ENCODE results near the gene ATP5F1D.
"Not testable (repeated sequence)": the region's sequence is repeated elsewhere in the genome, so short reads cannot be mapped to it uniquely, and the experiment has no call there.

The ATP5F1D gene

DNA sequence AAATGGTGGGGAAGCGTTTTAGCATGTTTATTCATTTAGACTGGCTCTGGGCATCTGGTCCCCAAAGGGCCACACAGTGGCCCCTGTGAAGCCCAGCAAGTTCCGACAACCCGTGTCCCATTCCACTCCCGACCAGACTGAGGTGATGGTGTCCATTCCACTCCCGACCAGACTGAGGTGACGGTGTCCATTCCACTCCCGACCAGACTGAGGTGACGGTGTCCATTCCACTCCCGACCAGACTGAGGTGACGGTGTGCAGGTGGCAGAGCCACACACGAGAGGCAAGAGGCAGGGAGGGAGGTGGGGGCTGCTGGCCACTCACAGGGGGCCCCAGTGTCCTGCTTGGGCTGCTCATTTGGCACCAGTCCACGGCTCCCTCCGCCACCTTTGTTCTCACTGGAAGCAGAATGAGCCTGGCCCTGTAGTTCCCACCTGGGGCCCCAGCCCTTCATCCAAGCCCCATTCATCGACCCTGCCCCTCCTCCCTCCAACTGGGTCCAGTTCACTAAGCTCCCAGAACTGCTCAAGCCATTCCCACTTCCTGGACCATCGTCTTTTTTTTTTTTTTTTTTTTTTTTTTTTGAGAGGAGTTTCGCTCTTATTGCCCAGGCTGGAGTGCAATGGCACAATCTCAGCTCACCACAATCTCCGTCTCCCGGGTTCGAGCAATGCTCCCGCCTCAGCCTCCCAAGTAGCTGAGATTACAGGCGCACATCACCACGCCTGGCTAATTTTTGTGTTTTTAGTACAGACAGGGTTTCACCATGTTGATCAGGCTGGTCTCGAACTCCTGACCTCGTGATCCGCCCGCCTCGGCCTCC, 4.9 kb downstream of the ATP5F1D start:
- DNase-seq (ENCODE audit: low read depth, low spot score) = not testable (repeated sequence)

DNA sequence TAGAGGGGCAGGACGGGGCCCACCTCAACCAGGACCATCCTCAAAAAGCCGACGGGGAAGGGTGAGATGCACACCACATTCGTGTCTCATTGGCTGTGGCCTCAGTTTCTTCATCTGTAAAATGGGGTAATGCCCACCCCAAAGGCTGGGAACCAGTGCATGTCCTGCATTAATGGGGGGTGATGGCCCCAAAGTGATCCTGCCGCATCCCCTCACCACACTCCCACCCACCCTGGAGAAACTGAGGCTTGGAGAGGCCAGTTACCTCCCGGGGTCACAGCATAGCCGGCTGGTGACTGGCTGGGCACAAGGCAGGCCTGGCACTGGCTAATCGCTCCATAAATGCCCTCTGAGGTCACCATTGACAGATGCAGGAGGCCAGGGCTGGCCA, 6.2 kb downstream of the ATP5F1D start:
- no peak for DNase-seq (ENCODE audit: low read depth, low spot score)

DNA sequence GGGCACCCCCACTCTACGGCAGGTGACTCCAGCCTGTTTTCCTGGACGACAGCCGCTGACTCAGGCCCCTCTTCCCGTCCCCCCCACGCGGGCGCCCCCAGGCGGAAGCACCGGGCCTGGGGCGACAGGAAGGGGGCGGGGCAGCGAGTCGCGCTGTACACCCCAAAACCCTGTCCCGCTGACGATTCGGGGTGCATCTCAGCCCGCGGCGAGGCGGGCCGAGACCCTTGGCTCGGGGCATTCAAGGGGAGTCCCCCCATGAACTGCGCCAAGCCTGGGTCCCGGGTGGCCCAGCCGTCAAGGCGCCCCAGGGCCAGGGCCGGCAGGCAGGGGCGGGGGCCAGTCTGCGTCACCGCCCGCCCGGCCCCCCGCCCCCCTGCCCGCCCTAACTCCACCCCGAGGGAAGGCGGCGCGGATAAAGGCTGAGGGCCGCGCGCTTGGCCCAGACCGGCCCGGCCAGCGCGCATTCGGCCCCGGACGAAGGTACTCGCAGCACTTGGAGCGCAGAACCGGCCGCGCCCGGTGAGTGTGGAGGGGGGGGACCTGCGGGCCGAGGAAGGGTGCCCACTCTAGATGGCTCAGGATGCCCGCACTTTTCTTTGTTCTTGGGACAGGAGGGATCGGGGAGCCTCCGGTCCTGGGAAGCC, 6.7 kb downstream of the ATP5F1D start, which contains the start of gene MIDN:
TSS of gene MIDN (plus strand) at position 445 of the 647 bp plus-strand sequence. CDS start 1,714 bp downstream, outside the sequence.
- DNase-seq (ENCODE audit: low read depth, low spot score) = peak; percentile 48

DNA sequence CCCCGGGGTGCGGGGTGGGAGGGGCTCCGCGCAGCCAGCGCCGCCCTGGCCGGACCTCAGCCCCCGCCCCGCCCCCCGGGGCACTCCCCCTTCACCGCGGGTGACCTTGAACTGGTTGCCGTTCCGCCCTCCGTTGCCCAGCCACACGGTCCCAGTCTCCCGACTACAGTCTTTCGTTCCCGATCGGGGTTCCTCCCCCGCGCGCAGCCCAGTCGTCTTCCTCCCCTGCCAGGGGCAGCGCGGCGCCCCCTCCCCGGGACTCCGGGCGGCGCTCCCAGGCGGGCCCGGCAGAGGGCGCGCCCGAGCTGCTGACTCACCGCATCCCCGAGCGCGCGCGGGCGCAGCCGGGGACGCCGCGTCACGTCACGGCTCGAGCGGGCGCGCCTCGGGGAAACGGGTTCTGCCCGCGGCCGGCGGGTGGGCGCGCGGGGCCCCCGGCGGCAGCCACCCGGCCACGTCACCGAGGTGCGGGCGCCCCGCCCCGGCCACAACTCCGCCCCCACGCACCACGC, 7.3 kb downstream of the ATP5F1D start:
- DNase-seq (ENCODE audit: low read depth, low spot score) = peak; percentile 80

DNA sequence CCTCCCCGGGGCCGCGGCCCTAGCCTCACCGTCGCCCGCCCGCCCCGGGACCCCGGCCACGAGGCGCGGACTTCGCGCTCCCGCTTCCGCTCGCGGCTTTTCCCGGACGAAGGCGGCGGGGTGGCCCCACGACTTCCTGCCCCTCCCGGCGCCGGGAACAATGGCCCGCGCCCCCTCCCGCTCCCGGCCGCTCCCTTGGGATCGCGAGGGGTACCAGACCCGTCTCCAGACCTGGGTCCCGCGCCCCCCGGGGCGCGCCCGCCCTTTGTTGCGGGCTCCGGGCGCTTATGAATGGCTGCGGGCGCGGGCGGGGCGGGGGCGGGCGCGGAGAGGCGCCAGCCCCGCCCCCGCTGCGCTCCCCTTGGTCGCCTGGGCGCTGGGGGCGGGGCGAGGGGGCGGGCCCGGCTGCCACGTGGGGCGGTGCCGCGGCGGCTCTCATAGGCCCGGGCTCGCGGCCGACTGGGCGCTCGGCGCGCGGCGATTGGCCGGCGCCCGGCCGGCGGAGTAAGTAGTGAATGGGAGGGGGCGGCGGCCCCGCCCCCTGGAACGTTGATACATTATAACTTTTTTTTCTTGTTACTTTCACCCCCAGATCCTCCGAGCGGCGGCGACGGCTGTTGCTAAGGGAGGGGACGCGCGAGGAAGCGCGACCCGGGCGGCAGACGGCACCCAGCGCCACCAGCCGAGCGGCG, 7.9 kb downstream of the ATP5F1D start:
- peak; percentile 94 for DNase-seq (ENCODE audit: low read depth, low spot score)

DNA sequence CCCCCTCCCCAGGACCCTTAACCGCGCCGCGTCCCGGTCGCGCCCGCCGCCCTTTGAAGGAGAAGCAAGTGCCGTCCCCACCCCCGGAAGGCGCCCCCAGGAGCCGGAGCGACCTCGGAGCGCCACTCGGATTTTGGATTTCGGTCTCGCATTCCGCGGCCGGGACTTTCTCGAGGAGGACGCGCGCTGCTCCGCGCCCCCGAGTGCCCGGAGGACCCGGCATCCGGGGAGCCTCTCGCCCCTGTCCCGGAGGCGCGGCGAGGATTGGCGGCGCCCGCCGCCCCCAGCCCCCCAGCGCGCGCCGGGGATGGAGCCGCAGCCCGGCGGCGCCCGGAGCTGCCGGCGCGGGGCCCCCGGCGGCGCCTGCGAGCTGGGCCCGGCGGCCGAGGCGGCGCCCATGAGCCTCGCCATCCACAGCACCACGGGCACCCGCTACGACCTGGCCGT, 8.5 kb downstream of the ATP5F1D start:
- no peak for DNase-seq (ENCODE audit: low read depth, low spot score)

DNA sequence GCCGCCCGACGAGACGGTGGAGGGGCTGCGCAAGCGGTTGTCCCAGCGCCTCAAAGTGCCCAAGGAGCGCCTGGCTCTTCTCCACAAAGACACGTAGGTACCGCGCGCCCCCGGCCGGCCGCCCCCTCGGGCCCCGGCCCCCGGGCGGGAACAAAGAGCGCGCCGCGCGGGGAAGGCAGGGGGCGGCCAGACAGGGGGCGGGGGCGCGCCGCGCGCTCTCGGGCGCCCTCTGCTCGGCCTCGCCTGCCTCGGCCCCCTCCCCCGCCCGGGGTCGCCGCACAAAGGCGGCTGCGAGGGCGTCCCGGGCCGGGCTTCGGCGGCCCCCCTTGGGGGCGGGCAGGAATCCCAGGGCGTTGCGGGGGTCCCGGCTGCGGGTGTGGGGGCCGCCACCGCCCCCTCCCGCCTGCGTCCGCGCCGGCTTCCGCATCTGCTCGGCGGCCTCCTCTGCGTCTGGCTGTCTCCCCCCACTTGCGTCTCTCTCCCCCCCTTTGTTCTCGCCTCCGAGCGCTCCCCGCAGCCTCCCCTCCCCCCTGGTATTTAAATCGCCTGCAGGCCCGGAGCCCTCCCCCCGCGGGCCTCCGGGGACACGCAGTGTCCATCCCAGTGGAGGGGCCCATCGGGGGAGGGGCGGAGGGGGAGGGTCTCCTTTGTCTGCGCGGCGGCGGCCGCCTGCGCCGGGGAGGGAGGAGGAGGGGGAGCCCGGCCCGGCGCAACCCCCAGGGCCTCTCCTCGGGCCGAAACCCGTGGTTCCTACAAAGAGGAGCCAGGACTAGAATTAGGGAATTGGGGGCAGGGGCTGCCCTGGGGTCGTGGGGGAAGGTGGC, 9.1 kb downstream of the ATP5F1D start:
- no peak for DNase-seq (ENCODE audit: low read depth, low spot score)

DNA sequence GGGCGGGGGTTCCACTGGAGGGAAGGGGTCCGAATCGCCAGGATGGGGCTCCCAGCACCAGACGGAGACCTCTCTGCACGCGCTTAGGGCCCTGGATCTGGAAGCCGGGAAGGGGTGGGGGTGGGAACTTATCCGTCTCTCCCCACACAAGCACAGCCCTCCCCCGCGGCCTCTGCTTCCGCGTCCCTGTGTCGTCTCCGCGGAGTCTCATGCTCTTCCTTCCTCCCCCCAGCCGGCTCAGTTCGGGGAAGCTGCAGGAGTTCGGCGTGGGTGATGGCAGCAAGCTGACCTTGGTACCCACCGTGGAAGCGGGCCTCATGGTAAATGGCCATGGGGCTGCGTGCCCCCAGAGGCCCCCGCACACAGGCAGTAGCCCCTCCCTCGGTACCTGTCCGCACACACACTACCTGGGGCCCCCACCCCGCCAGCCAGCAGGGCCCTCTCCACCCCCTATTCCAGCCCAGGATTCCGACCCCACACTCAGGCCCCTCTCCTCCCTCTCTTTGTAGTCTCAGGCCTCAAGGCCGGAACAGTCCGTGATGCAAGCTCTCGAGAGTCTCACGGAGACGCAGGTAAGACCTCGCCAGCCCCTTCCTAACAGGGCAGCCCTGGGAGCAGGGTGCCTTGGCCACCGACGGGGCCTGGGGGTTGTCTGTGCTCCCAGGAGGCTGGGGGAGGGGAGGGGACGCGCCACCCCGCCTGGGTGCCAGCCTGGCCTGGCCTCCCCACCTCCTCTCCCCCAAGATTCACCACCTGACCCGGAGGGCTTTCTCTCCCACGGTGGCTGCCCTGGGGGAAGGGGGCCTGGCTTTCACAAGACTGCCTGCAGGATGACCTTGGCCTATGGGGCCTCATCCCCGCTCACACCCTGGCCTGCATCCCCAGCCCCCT, 10.0 kb downstream of the ATP5F1D start:
- no peak for DNase-seq (ENCODE audit: low read depth, low spot score)

DNA sequence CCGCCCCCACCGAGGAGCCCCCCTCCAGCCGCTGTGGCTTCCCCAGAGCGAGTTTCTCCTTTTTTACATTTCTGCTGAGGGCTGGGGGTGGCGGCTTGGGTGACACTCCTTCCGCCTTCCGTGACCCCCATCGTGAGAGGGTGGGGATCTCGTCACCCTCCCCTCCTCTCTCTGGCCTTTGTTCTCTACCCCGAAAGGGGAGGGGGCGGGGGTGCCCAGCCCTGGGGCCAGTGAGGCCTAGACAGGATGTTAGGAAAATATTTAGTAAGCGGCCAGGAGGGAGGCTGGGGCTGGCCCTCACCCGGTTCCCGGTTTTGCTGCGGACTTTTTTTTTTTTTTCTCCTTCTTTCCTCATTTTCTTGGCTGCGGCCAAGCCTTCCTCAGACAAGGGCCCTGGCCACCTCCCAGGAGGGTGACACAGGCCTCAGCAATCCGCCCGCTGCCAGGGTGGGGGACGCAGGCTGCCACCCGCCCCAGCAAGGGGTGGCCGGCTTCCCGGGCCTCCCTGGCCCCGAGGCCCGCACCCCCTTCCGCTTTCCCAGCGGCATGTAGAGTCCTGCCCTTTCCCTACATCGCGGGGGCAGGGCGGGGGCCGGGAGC, 10.8 kb downstream of the ATP5F1D start:
- DNase-seq (ENCODE audit: low read depth, low spot score) = no peak

DNA sequence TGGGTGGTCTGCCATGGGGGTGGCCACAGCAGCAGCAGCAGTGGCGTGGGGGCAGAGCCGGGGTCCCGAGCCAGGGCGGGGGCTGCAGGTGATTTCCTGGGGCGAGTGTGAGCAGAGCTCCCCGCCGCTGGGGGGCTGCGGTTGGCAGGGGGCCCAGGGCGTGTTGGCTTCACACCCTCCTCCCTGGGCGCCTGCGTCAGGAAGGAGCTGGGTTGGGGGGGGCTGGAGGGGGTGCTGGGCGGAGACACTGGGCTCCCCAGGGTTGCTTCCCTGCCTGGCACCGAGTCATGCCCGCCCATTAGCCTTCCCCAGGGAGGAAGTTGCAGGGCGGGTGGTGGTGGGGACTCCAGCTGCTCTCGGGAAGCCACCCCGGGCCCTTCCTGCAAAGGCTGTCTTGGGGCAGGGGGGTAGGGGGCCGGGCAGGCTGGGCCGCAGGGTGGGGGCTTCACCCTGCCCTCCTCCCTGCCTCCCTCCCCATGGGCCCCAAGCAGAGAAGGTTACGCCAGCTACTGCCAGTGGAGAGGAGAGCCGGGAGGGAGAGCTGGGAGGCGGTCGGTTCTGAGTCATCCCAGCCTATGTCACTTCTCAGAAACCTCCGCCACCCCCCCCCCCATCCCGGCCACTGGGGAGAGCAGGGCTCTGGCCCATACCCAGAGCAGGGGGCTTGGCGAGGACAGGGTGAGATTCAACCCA, 11.4 kb downstream of the ATP5F1D start:
- peak; percentile 73 for DNase-seq (ENCODE audit: low read depth, low spot score)

DNA sequence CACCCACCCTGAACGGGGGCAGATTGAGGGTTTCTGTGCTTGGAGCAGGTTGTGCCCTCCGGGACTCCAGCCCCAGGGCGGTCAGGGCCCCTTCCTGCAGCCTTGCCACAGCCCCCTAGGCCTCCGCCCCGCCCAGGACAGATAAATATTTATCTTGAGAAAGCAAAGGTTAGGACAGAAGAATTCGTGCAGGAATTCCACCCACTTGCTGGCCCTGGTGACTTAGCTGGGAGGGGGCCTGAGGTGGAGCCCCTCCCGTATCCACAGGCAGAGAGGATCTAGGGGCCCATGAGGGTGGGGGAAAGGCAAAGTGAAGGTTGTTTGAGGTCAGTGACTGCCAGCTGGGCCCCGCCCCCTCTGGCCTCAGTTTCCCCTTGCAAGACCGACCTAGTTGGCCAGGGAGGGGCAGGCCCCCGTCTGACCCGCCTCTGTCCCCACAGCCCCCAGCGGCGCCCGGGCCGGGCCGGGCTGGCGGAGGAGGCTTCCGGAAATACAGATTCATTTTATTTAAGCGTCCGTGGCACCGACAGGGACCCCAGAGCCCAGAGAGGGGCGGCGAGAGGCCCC, 12.0 kb downstream of the ATP5F1D start:
- DNase-seq (ENCODE audit: low read depth, low spot score) = no peak

DNA sequence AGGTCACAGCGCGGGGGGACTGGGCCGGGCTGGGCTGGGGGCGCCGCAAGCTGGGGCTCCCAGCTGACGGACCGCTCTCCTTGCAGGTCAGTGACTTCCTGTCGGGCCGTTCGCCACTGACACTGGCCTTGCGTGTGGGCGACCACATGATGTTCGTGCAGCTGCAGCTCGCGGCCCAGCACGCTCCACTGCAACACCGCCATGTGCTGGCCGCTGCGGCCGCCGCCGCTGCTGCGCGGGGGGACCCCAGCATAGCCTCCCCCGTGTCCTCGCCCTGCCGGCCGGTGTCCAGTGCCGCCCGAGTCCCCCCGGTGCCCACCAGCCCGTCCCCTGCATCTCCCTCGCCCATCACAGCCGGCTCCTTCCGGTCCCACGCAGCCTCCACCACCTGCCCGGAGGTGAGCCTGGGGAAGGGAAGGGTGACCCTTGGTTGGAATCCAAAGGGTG, 12.6 kb downstream of the ATP5F1D start:
- no peak for DNase-seq (ENCODE audit: low read depth, low spot score)

DNA sequence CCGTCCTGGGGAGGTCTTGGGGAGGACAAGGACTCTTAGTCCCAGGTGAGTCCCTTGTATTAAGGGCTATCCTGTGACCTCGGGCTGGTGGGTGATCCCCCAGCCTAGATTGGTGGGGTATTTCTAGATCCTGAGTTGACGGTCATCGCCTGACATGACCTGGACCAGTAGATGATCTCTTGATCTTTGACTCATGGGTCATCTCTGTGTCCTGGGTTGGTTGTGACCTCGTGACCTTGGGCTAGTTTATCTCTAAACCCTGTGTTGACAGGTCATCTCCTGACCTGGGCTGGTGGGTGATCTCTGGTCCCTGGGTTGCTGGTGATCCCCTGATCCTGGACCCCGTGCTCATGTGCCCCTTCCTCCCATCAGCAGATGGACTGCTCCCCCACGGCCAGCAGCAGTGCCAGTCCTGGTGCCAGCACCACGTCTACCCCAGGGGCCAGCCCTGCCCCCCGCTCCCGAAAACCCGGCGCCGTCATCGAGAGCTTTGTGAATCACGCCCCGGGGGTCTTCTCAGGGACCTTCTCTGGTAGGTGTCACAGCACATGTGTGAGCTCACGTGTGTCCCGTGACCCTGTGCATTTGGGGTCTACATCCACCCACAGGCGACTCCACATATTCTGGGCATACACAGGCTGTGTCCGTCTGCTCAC, 13.1 kb downstream of the ATP5F1D start:
- DNase-seq (ENCODE audit: low read depth, low spot score) = no peak

DNA sequence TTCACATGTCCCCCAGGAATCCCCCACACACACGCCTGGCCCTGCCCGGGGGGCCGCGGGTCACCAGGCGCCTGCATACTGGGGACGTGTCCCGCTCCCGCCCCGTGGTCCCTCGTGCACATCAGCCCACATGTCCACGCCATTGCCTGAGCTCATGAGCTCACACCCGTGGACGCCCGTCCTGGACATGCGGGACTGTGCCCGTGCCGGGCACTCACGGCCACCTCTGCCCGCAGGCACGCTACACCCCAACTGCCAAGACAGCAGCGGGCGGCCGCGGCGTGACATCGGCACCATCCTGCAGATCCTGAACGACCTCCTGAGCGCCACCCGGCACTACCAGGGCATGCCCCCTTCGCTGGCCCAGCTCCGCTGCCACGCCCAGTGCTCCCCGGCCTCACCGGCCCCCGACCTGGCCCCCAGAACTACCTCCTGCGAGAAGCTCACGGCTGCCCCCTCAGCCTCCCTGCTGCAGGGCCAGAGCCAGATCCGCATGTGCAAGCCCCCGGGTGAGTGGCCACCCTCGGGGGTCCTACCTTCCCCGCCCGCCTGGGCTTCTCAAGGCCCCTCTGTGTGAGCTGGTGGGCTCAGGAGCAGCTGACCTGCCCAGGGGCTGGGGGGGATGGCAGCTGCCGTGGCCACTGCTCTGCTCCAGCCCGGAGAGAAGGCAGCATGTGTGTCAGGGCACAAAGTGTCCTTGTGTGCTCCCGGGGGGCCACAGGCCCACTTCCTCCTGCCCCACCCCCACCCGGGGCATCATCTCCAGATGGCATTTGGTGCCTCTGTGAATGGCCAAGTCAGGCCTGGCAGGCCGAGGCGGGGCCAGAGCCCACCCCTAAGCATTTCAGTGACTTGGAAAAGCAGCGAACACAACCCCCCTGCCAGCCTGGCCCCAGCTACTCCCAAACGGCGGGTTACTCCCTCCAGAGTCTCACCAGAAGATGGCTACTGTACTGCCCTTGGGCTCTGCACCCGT, 13.9 kb downstream of the ATP5F1D start:
- DNase-seq (ENCODE audit: low read depth, low spot score) = no peak

DNA sequence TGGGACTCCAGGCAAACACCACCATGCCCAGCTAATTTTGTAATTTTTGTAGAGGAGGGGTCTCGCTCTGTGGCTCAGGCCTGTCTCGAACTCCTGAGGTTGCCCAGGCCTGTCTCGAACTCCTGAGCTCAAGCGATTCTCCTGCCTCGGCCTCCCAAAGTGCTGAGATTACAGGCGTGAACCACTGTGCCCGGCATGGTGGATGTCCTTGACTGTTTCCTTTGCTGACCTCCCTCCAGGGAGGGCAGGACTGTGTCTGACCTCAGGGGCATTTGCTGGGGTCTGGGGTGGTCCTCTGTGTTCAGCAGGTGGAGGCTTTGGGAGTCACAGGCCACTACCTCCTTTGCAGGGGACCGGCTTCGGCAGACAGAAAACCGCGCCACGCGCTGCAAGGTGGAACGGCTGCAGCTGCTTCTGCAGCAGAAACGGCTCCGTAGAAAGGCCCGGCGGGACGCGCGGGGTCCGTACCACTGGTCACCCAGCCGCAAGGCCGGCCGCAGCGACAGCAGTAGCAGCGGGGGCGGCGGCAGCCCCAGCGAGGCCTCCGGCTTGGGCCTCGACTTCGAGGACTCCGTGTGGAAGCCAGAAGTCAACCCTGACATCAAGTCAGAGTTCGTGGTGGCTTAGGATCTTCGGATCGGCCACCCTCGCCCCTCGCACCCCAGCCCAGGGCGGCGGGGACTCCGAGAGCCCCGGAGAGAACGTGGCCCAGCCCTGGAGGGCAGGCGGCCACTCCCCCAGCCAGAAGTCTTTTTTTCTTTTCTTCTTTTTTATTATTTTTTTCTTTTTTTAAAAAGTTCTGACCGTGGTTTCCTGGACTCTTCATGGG, 15.3 kb downstream of the ATP5F1D start:
- DNase-seq (ENCODE audit: low read depth, low spot score) = peak; percentile 32

DNA sequence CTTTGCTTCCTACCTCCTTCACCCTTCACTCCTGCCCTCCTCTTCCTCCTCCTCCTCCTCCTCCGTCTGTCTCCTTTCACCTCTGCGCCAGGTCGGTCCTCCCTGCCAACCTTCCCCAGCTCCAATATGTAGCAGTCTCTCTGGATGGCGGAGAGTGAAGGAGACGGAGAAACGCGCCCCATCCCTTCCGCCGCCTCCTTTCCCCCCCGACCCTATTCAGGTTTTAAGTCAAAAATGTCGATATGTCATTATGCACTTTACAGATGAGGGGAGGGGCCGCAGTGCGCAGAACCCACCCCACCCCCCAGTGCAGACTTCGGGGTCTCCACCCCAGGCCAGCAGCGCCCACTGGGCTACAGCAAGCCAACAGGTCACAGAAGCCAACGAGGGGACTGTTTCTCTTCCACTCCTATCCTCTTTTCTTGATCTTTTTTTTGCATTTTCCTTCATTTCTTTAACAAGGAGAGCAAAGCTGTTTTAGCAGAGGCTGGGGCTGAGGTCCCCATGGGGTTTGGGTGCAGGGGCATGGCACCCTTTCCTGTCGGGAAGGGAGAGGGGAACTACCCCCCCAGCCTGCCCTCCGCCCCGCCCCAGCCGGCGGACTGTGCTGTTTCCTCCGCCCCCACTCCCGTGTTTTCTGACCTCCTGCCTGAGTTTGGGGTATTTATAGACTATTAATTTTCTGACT, 16.1 kb downstream of the ATP5F1D start:
- DNase-seq (ENCODE audit: low read depth, low spot score) = peak; percentile 10

Data from ELF-1 (cell line).